Suprapubic skin (tissue), 4 donors: ENCODE results near the gene TMEM106C.

Experiments used
- POLR2A ChIP-seq, 2 donors: fragments of 450-650 bp; IDR thresholded peaks; one replicate each; pipeline ENCODE4 v1.6.1; 2017; ENCODE audit warnings: antibody characterized with exemption in 2 of 2, mild to moderate bottlenecking in 2 of 2, moderate library complexity in 2 of 2
- POLR2AphosphoS5 ChIP-seq, 3 donors: sonication (generic); formaldehyde crosslinking; IDR thresholded peaks; one replicate each; pipeline ENCODE4 v1.6.1; 2017; ENCODE audit warnings: antibody characterized with exemption in 3 of 3
- TF ChIP-seq, protein P1 (sequence below), 2 donors: fragments of 200-600 bp in 1 of 2; fragments of 450-650 bp in 1 of 2; sonication (generic) in 1 of 2; IDR thresholded peaks; one replicate each; pipeline ENCODE4 v1.5.1; 2016 to 2019; ENCODE audit warnings: antibody characterized with exemption in 2 of 2, mild to moderate bottlenecking in 1 of 2, moderate library complexity in 1 of 2

DNA sequence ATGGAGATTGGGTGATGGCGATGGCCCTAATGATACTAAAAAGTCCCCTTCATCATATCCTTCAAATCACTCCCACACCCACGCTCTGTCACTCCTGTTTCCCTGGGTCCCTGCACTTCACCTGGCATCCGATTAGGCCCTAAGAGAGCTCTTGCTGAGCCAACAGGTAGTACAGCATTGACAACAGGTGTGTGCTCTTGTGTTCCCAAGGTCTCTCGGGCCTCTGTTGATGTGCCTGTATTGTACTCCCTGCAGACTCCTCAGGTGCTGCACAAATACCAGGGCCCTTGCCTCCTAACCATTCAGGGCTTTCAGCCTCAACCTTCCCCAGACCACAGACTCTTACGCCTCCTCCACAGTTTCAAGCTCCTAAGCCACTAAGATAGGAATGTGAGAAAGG, 32.8 kb upstream of the TMEM106C start:
- TF ChIP-seq, protein P1, sequence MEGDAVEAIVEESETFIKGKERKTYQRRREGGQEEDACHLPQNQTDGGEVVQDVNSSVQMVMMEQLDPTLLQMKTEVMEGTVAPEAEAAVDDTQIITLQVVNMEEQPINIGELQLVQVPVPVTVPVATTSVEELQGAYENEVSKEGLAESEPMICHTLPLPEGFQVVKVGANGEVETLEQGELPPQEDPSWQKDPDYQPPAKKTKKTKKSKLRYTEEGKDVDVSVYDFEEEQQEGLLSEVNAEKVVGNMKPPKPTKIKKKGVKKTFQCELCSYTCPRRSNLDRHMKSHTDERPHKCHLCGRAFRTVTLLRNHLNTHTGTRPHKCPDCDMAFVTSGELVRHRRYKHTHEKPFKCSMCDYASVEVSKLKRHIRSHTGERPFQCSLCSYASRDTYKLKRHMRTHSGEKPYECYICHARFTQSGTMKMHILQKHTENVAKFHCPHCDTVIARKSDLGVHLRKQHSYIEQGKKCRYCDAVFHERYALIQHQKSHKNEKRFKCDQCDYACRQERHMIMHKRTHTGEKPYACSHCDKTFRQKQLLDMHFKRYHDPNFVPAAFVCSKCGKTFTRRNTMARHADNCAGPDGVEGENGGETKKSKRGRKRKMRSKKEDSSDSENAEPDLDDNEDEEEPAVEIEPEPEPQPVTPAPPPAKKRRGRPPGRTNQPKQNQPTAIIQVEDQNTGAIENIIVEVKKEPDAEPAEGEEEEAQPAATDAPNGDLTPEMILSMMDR (IDR thresholded peaks at IDR 0.05) = no peak
- TF ChIP-seq POLR2A (IDR thresholded peaks at IDR 0.05) = no peak
- no peak for TF ChIP-seq POLR2AphosphoS5 (IDR thresholded peaks at IDR 0.05)
